Mucosa of descending colon (tissue), 3 donors: ENCODE measurements around the gene LDLRAD4. TPM values are rescaled to one million over a fixed set of nuclear protein-coding genes. Genes with fewer than 3 reads are reported as not detected.

Source experiments
- ATAC-seq: fragments of 200-7000 bp; cut with Tn5 transposase; one replicate; pipeline ENCODE4 v1.9.1; 2020; ENCODE audit warnings: mild to moderate bottlenecking, moderate library complexity
- DNase-seq, 3 donors: peaks; one replicate each; pipeline ENCODE4 v3.0.0-alpha.2; 2020
- H3K36me3 ChIP-seq: fragments of 200-600 bp; one replicate; pipeline ENCODE4 v1.8.0; 2021; ENCODE audit warnings: low read depth, mild to moderate bottlenecking
- H3K4me1 ChIP-seq: fragments of 200-600 bp; one replicate; pipeline ENCODE4 v1.8.0; 2021; ENCODE audit warnings: low read depth, mild to moderate bottlenecking
- H3K4me3 ChIP-seq: fragments of 200-600 bp; one replicate; pipeline ENCODE4 v1.8.0; 2021; ENCODE audit warnings: mild to moderate bottlenecking
- H3K9me3 ChIP-seq: fragments of 200-600 bp; one replicate; pipeline ENCODE4 v1.8.0; 2021; ENCODE audit warnings: mild to moderate bottlenecking
- CTCF ChIP-seq: fragments of 200-600 bp; IDR thresholded peaks from one replicate; pipeline ENCODE4 v1.8.0; 2022; ENCODE audit warnings: antibody characterized with exemption, mild to moderate bottlenecking
- intact Hi-C, 2 donors: fragments of 100-400 bp; cut with DNase I in 1 of 2; cut with micrococcal nuclease in 1 of 2; formaldehyde crosslinking; loops; one replicate each; pipeline versions ENCODE4 v1.11.0 to v1.11.1; 2022; cut with DNase I, micrococcal nuclease
- total RNA-seq, 3 donors: library from RNA; stranded (reverse); fragmentation: NEBNext Ultra II Directional in 2 of 3; extraction: Animal tissue kit (Norgen Biotek cat#: 25700) in 2 of 3; gene quantifications; one replicate each; pipeline versions ENCODE4 v1.2.1 to v1.2.4, GENCODE V29; 2021 to 2023
- donor health status: DM: no; HTN: no; CAD: no; lungs with moderate emphysema.
- donor health status: DM: no; HTN: no; CAD: no.
- donor health status: DM: no; HTN: yes; CAD: no.

The LDLRAD4 gene
- total RNA-seq, 3 donors from 2014 or later: 36.8 to 41.0 (median 37.4) TPM

GRCh38 chr18:13580351-13580750 is 361.8 kb downstream of the LDLRAD4 start:
- no peaks in the 10 kb centered on the region for H3K9me3 ChIP-seq
- peaks cover 3% of the 10 kb centered on the region for H3K4me1 ChIP-seq
- TF ChIP-seq CTCF: no peak
- no peak for DNase-seq
- intact Hi-C loops: no loop called here
- H3K4me3 ChIP-seq: no peak overlapping the region
- no peaks in the 10 kb centered on the region for H3K36me3 ChIP-seq
- no peak for ATAC-seq

- H3K36me3 ChIP-seq: no peaks in the 10 kb centered on the region
- H3K4me1 ChIP-seq: peaks cover 3% of the 10 kb centered on the region
These were observed 362.4 kb downstream of the LDLRAD4 start for GRCh38 chr18:13580991-13581390.

GRCh38 chr18:13581496-13582177 is 363.1 kb downstream of the LDLRAD4 start:
- ATAC-seq: no peak
- no peaks in the 10 kb centered on the region for H3K36me3 ChIP-seq
- TF ChIP-seq CTCF: no peak

More at GRCh38 chr18:13580991-13581390, 362.4 kb downstream of the LDLRAD4 start:
- DNase-seq: no peak
- intact Hi-C loops: no loop called here
- Histone ChIP-seq H3K9me3 (no peaks in the 10 kb centered on the region), H3K4me3 (no peak overlapping the region)
- ATAC-seq: no peak
- TF ChIP-seq CTCF: no peak

GRCh38 chr18:13582178-13582670 is 363.7 kb downstream of the LDLRAD4 start:
- DNase-seq (no peak), ATAC-seq (no peak)
- Histone ChIP-seq H3K4me1 (peaks cover 3% of the 10 kb centered on the region), H3K36me3 (no peaks in the 10 kb centered on the region), H3K4me3 (no peak overlapping the region), H3K9me3 (no peaks in the 10 kb centered on the region)
- TF ChIP-seq CTCF: no peak
- intact Hi-C loops: no loop called here

More at GRCh38 chr18:13581496-13582177, 363.1 kb downstream of the LDLRAD4 start:
- Histone ChIP-seq H3K9me3 (no peaks in the 10 kb centered on the region), H3K4me1 (peaks cover 3% of the 10 kb centered on the region), H3K4me3 (no peak overlapping the region)
- intact Hi-C loops: no loop called here
- DNase-seq: no peak

- Histone ChIP-seq H3K36me3 (no peaks in the 10 kb centered on the region), H3K9me3 (no peaks in the 10 kb centered on the region), H3K4me3 (no peak overlapping the region), H3K4me1 (peaks cover 3% of the 10 kb centered on the region)
- ATAC-seq: no peak
- TF ChIP-seq CTCF: no peak
- intact Hi-C loops: no loop called here
- no peak for DNase-seq
These were observed 365.3 kb downstream of the LDLRAD4 start for GRCh38 chr18:13583576-13584550.
